HEK293 (cell line): ENCODE measurements around the gene GRAMD1B.

Source experiments
- CTCF ChIA-PET: fragments of 350-600 bp; formaldehyde crosslinking; extraction: SDS; loops from one replicate; lab custom pipeline; 2021; ENCODE audit warnings: antibody characterized with exemption; lab: Yijun Ruan, JAX
- POLR2A ChIA-PET: fragments of 300-600 bp; formaldehyde crosslinking; extraction: SDS; loops from one replicate; lab custom pipeline; 2020; ENCODE audit warnings: antibody characterized with exemption, inconsistent platforms; lab: Yijun Ruan, JAX
- H3K27ac ChIP-seq: fragments of 200-500 bp; sonication (Bioruptor generic); 2 replicates; pipeline ENCODE4 v1.5.1; 2014; ENCODE audit warnings: low read depth, low read length, control low read depth, inconsistent platforms; ENCODE audit errors: extremely low read depth
- H3K36me3 ChIP-seq, 2 experiments: fragments of 200-500 bp in 1 of 2; sonication (Bioruptor generic) in 1 of 2; 1 replicate in 1 of 2; 2 replicates in 1 of 2; pipeline ENCODE4 v1.5.1; 2014 to 2017; ENCODE audit warnings: inconsistent platforms in 2 of 2, low read length in 2 of 2; ENCODE audit not compliant: control insufficient read depth in 2 of 2, insufficient read depth in 1 of 2
- H3K4me1 ChIP-seq: fragments of 200-500 bp; sonication (Bioruptor generic); 2 replicates; pipeline ENCODE4 v1.5.1; 2014; ENCODE audit warnings: mild to moderate bottlenecking, low read length, inconsistent platforms; ENCODE audit not compliant: control insufficient read depth, insufficient read depth
- H3K4me3 ChIP-seq: 2 replicates; pipeline ENCODE4 v1.5.1; 2011; ENCODE audit warnings: low read depth, mild to moderate bottlenecking, control low read depth, low read length, moderate library complexity
- H3K9me3 ChIP-seq: fragments of 200-500 bp; sonication (Bioruptor generic); 2 replicates; pipeline ENCODE4 v1.5.1; 2014; ENCODE audit warnings: low read depth, low read length, inconsistent platforms; ENCODE audit not compliant: control insufficient read depth, insufficient read depth
- BCL11A ChIP-seq: fragments of 450-650 bp; formaldehyde crosslinking; IDR thresholded peaks from 2 replicates; pipeline ENCODE4 v1.5.1; 2016; ENCODE audit warnings: low read depth, missing biosample characterization, missing genetic modification characterization
- BCL6B ChIP-seq: fragments of 450-650 bp; formaldehyde crosslinking; IDR thresholded peaks from 2 replicates; pipeline ENCODE4 v1.5.1; 2017; ENCODE audit warnings: missing biosample characterization, missing genetic modification characterization
- CTCF ChIP-seq: fragments of 450-650 bp; formaldehyde crosslinking; IDR thresholded peaks from 2 replicates; pipeline ENCODE4 v1.5.1; 2016; ENCODE audit warnings: missing biosample characterization, missing genetic modification characterization
- IKZF3 ChIP-seq: fragments of 450-650 bp; IDR thresholded peaks from 2 replicates; pipeline ENCODE4 v1.5.0; 2018; ENCODE audit warnings: missing biosample characterization, mild to moderate bottlenecking, missing genetic modification characterization, moderate library complexity
- MYNN ChIP-seq: fragments of 450-650 bp; formaldehyde crosslinking; IDR thresholded peaks from 2 replicates; pipeline ENCODE4 v1.5.1; 2016; ENCODE audit warnings: missing biosample characterization, missing genetic modification characterization, borderline replicate concordance
- MZF1 ChIP-seq: fragments of 450-650 bp; formaldehyde crosslinking; IDR thresholded peaks from 2 replicates; pipeline ENCODE4 v1.5.1; 2017; ENCODE audit warnings: missing biosample characterization, missing genetic modification characterization, borderline replicate concordance
- PRDM1 ChIP-seq: fragments of 450-650 bp; formaldehyde crosslinking; IDR thresholded peaks from 2 replicates; pipeline ENCODE4; 2016; ENCODE audit warnings: missing biosample characterization, missing genetic modification characterization
- PRDM2 ChIP-seq: fragments of 450-650 bp; formaldehyde crosslinking; IDR thresholded peaks from 2 replicates; pipeline ENCODE4 v1.5.1; 2016; ENCODE audit warnings: missing biosample characterization, missing genetic modification characterization, borderline replicate concordance
- RBAK ChIP-seq: fragments of 450-650 bp; formaldehyde crosslinking; IDR thresholded peaks from 2 replicates; pipeline ENCODE4 v1.5.1; 2016; ENCODE audit warnings: missing biosample characterization, missing genetic modification characterization
- WT1 ChIP-seq: fragments of 450-650 bp; formaldehyde crosslinking; IDR thresholded peaks from 2 replicates; pipeline ENCODE4 v1.5.1; 2016; ENCODE audit warnings: missing biosample characterization, missing genetic modification characterization
- ZBTB17 ChIP-seq: fragments of 450-650 bp; formaldehyde crosslinking; IDR thresholded peaks from 2 replicates; pipeline ENCODE4 v1.5.1; 2016; ENCODE audit warnings: missing biosample characterization, missing genetic modification characterization
- ZFP3 ChIP-seq: fragments of 450-650 bp; formaldehyde crosslinking; IDR thresholded peaks from 2 replicates; pipeline ENCODE4 v1.5.1; 2016; ENCODE audit warnings: low read depth, missing biosample characterization, missing genetic modification characterization
- ZNF184 ChIP-seq: fragments of 450-650 bp; IDR thresholded peaks from 2 replicates; pipeline ENCODE4 v1.5.1; 2018; ENCODE audit warnings: missing biosample characterization, mild to moderate bottlenecking, missing genetic modification characterization
- ZNF23 ChIP-seq: fragments of 450-650 bp; formaldehyde crosslinking; IDR thresholded peaks from 2 replicates; pipeline ENCODE4 v1.5.1; 2016; ENCODE audit warnings: missing biosample characterization, missing genetic modification characterization, borderline replicate concordance
- ZNF350 ChIP-seq: fragments of 450-650 bp; formaldehyde crosslinking; IDR thresholded peaks from 2 replicates; pipeline ENCODE4 v1.5.0; 2017; ENCODE audit warnings: missing biosample characterization, mild to moderate bottlenecking, missing genetic modification characterization
- ZNF416 ChIP-seq: fragments of 450-650 bp; formaldehyde crosslinking; IDR thresholded peaks from 2 replicates; pipeline ENCODE4 v1.5.1; 2016; ENCODE audit warnings: missing biosample characterization, missing genetic modification characterization
- ZNF654 ChIP-seq: fragments of 450-650 bp; formaldehyde crosslinking; IDR thresholded peaks from 2 replicates; pipeline ENCODE4 v1.5.1; 2016; ENCODE audit warnings: low read depth, missing biosample characterization, missing genetic modification characterization
- ZSCAN23 ChIP-seq: fragments of 450-650 bp; formaldehyde crosslinking; IDR thresholded peaks from 2 replicates; pipeline ENCODE4 v1.5.1; 2016; ENCODE audit warnings: missing biosample characterization, missing genetic modification characterization
- TF ChIP-seq, protein P1 (sequence below): fragments of 450-650 bp; formaldehyde crosslinking; IDR thresholded peaks from 2 replicates; pipeline ENCODE4 v1.5.1; 2017; ENCODE audit warnings: missing biosample characterization, missing genetic modification characterization

Gene GRAMD1B

DNA sequence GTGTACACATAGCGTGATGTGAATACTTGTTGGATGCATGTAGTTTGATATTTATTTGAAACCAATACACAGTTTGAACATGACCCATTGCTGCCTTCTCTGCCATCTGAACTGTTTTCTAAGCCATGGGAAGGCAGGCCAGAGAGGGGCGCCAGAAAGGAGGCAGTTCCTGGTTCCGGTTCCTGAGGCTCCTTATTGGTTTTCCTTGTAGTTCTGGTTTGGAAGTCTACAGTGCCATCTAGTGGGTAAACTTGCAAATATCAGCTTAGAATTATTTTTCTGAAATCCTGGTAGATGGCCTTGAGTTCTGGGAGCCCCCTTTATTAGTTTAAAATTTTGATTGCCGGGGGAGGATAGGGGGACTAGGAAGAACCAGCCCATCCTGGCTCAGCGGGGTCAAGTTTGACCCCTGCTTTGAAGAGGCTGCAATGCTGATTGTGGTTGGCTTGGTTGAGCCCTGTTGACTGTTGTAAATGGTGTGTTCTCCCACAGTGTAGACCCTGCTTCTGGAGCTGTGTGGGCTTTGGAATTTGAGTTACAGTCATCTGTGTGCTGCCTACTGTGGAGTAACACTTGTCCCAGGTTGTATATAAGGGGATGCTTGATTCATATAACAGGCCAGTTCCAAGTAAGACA is 48.4 kb downstream of the GRAMD1B start:
- peak; percentile 86 for TF ChIP-seq ZNF654
- peak; percentile 53; the same call in 1 of the 2 replicates for TF ChIP-seq IKZF3 (tag by site-specific recombination)
- TF ChIP-seq PRDM1 (tag by site-specific recombination): no peak
- peak; percentile 30; the same call in 1 of the 2 replicates for TF ChIP-seq CTCF (tag by site-specific recombination)
- no peak for TF ChIP-seq PRDM2 (tag by site-specific recombination)
- TF ChIP-seq ZNF23: no peak
- TF ChIP-seq ZBTB17: 0 out of 2 replicates have a peak, but pooled peaks have one; percentile 30
- ChIA-PET POLR2A (interaction anchor here (0.5 to 1.2 kb wide), 4 partner anchors 8 to 103 kb away, joined by 3 to 6 read pairs (median 4); no protein-coding TSS in a partner anchor), CTCF (interaction anchor here (0.5 to 9.9 kb wide), 40 partner anchors 9 to 616 kb away, joined by 3 to 209 read pairs (median 4); partner anchors contain the start of gene OR6T1)

DNA sequence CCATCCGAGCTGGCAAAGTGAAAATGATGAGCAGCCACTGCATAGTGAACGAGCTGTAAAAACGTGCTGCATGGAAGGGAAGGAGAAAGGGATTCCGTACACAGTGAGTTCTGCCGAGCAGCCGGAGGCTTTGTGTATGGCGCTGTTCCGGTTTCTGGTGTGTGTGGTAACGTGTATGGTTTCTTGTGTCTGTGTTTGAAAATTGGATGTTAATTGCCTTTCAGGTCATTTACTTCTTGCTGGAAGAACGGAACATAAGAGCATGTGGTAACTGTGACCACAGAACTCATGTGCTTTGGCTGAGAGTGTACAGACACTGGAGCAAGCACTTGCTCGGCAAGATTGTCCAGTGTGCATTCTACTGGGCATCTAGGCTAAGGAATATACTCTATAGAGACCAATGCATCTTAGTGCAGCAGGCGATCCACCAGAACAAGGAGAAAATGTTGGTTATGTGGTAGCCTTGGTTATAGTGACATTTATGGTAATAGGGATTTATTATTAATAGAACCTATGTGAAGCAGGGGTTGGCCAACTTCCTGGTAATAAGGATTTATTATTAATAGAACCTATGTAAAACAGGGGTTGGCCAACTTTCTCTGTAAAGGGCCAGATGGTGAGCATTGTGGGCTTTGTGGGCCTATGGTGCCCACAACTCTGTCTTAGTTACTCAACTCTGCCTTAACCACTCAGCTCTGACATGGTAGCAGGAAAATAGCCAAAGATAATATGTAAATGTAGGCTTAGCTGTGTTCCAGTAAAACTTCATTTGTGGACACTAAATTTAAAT is 49.2 kb downstream of the GRAMD1B start:
- POLR2A ChIA-PET: interaction anchor here (0.6 to 1.2 kb wide), 2 partner anchors 9 to 30 kb away, joined by 3 to 6 read pairs; no protein-coding TSS in a partner anchor
- Histone ChIP-seq H3K4me1 (no peaks in the 10 kb centered on the region), H3K4me3 (no peak overlapping the region), H3K36me3 (peaks cover 0 to 8% of the 10 kb centered on the region in 2 experiments; a peak in 1 of 3 replicates), H3K9me3 (no peaks in the 10 kb centered on the region), H3K27ac (no peak overlapping the region)
- TF ChIP-seq ZNF184 (tag by site-specific recombination) (no peak), MZF1 (no peak), ZNF350 (tag by site-specific recombination) (no peak)
- CTCF ChIA-PET: interaction anchor here (0.5 to 9.9 kb wide), 35 partner anchors 8 to 464 kb away, joined by 3 to 209 read pairs (median 4); partner anchors contain the start of gene OR6T1

More for the DNA sequence above, 48.4 kb downstream of the GRAMD1B start:
- Histone ChIP-seq H3K36me3 (peaks cover 0 to 8% of the 10 kb centered on the region in 2 experiments; a peak in 1 of 3 replicates), H3K27ac (no peak overlapping the region), H3K4me3 (no peak overlapping the region), H3K4me1 (no peaks in the 10 kb centered on the region), H3K9me3 (no peaks in the 10 kb centered on the region)

- CTCF ChIA-PET: interaction anchor here (0.7 to 9.9 kb wide), 5 partner anchors 20 to 369 kb away, joined by 3 to 209 read pairs (median 5); no protein-coding TSS in a partner anchor
- H3K4me3 ChIP-seq: no peak overlapping the region
- POLR2A ChIA-PET: no interaction called here
- TF ChIP-seq WT1 (tag by site-specific recombination) (no peak), ZSCAN23 (tag by site-specific recombination) (no peak), ZNF416 (no peak), RBAK (tag by site-specific recombination) (no peak), ZFP3 (no peak), BCL11A (tag by site-specific recombination) (no peak), MYNN (tag by site-specific recombination) (no peak), BCL6B (tag by site-specific recombination) (no peak)
- TF ChIP-seq, protein P1, sequence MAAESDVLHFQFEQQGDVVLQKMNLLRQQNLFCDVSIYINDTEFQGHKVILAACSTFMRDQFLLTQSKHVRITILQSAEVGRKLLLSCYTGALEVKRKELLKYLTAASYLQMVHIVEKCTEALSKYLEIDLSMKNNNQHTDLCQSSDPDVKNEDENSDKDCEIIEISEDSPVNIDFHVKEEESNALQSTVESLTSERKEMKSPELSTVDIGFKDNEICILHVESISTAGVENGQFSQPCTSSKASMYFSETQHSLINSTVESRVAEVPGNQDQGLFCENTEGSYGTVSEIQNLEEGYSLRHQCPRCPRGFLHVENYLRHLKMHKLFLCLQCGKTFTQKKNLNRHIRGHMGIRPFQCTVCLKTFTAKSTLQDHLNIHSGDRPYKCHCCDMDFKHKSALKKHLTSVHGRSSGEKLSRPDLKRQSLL (tag by site-specific recombination): no peak
Measured at GRCh38 chr11:123480290-123480815, 50.3 kb downstream of the GRAMD1B start.

More at GRCh38 chr11:123480290-123480815, 50.3 kb downstream of the GRAMD1B start:
- no peaks in the 10 kb centered on the region for H3K4me1 ChIP-seq
- H3K36me3 ChIP-seq: peaks cover 0 to 8% of the 10 kb centered on the region in 2 experiments; a peak in 1 of 3 replicates
- no peaks in the 10 kb centered on the region for H3K9me3 ChIP-seq
- H3K27ac ChIP-seq: no peak overlapping the region
